Neural cell (in vitro differentiated cells): ENCODE measurements around the gene TMPRSS11A. TPM values are rescaled to one million over a fixed set of nuclear protein-coding genes. Genes with fewer than 3 reads are reported as not detected.

Experiments used
- H2AFZ ChIP-seq: fragments of 200-600, 300-800 bp; sonication (generic), shearing (Covaris generic); 2 replicates; pipeline ENCODE4 v1.6.0; 2014; ENCODE audit warnings: low read depth, mild to moderate bottlenecking, antibody characterized with exemption, low read length, moderate library complexity
- H3F3A ChIP-seq: fragments of 200-600 bp; shearing (Covaris generic); 2 replicates; pipeline ENCODE4 v1.6.1; 2016; ENCODE audit warnings: mild to moderate bottlenecking, moderate library complexity, mixed read lengths, antibody characterized with exemption, low read length; ENCODE audit not compliant: insufficient read depth, poor library complexity, severe bottlenecking
- H3K27ac ChIP-seq: fragments of 200-600, 300-800 bp; sonication (generic), shearing (Covaris generic); 2 replicates; pipeline ENCODE4 v1.5.1; 2014; ENCODE audit warnings: mild to moderate bottlenecking, low read length, moderate library complexity
- H3K27me3 ChIP-seq: fragments of 300-800, 200-600 bp; sonication (generic), shearing (Covaris generic); 2 replicates; pipeline ENCODE4 v1.6.0; 2014; ENCODE audit warnings: mild to moderate bottlenecking, low read depth, low read length, moderate library complexity; ENCODE audit not compliant: insufficient read depth
- H3K36me3 ChIP-seq: fragments of 300-800, 200-600 bp; sonication (generic), shearing (Covaris generic); 2 replicates; pipeline ENCODE4 v1.5.1; 2014; ENCODE audit warnings: mild to moderate bottlenecking, antibody characterized with exemption, low read length, moderate library complexity; ENCODE audit not compliant: insufficient read depth
- H3K4me2 ChIP-seq: fragments of 300-800, 200-600 bp; sonication (generic), shearing (Covaris generic); 2 replicates; pipeline ENCODE4 v1.6.0; 2014; ENCODE audit warnings: mild to moderate bottlenecking, low read length
- H3K4me3 ChIP-seq: fragments of 300-800, 200-600 bp; sonication (generic), shearing (Covaris generic); 2 replicates; pipeline ENCODE4 v1.5.1; 2014; ENCODE audit warnings: mild to moderate bottlenecking, low read length, moderate library complexity
- H3K79me2 ChIP-seq: fragments of 200-600 bp; shearing (Covaris generic); replicated peaks from 2 replicates; pipeline ENCODE4 v1.6.0; 2014; ENCODE audit warnings: mild to moderate bottlenecking, low read length, moderate library complexity; ENCODE audit not compliant: insufficient read depth
- H3K9ac ChIP-seq: fragments of 300-800, 200-600 bp; sonication (generic), shearing (Covaris generic); 2 replicates; pipeline ENCODE4 v1.6.1; 2016; ENCODE audit warnings: mild to moderate bottlenecking, low read length, mixed read lengths
- H3K9me2 ChIP-seq: fragments of 200-600 bp; shearing (Covaris generic); 2 replicates; pipeline ENCODE4 v1.6.1; 2016; ENCODE audit warnings: mild to moderate bottlenecking, low read length, mixed read lengths; ENCODE audit not compliant: insufficient read depth
- H3K9me3 ChIP-seq: fragments of 200-600, 300-800 bp; sonication (generic), shearing (Covaris generic); 2 replicates; pipeline ENCODE4 v1.6.1; 2016; ENCODE audit warnings: mild to moderate bottlenecking, mixed run types, low read length, moderate library complexity, mixed read lengths
- H4K20me1 ChIP-seq: fragments of 200-600 bp; shearing (Covaris generic); 2 replicates; pipeline ENCODE4 v1.6.1; 2016; ENCODE audit warnings: mild to moderate bottlenecking, mixed run types; ENCODE audit not compliant: insufficient read depth
- EP300 ChIP-seq: fragments of 450-650 bp; conservative IDR thresholded peaks from 2 replicates; pipeline ENCODE4 v1.6.1; 2014; ENCODE audit warnings: antibody characterized with exemption, mild to moderate bottlenecking, moderate library complexity; ENCODE audit not compliant: poor library complexity, severe bottlenecking
- EZH2 ChIP-seq: fragments of 200-600, 300-800 bp; shearing (Covaris generic), sonication (generic); IDR thresholded peaks from 2 replicates; pipeline ENCODE4 v1.6.1; 2014; ENCODE audit warnings: antibody characterized with exemption, low read length, borderline replicate concordance, mild to moderate bottlenecking; ENCODE audit not compliant: insufficient read depth, poor library complexity, severe bottlenecking
- MXI1 ChIP-seq: fragments of 450-650 bp; conservative IDR thresholded peaks from 2 replicates; pipeline ENCODE4 v1.6.1; 2014; ENCODE audit warnings: antibody characterized with exemption, mild to moderate bottlenecking; ENCODE audit not compliant: poor library complexity, severe bottlenecking
- POLR2AphosphoS5 ChIP-seq: IDR thresholded peaks from 2 replicates; pipeline ENCODE4 v1.6.1; 2012
- RAD21 ChIP-seq: fragments of 450-650 bp; conservative IDR thresholded peaks from 2 replicates; pipeline ENCODE4 v1.6.1; 2014; ENCODE audit warnings: antibody characterized with exemption, mild to moderate bottlenecking, moderate library complexity
- REST ChIP-seq: IDR thresholded peaks from 2 replicates; pipeline ENCODE4 v1.6.1; 2012; ENCODE audit warnings: borderline replicate concordance
- SMC3 ChIP-seq: fragments of 450-650 bp; conservative IDR thresholded peaks from 2 replicates; pipeline ENCODE4 v1.6.1; 2014; ENCODE audit warnings: antibody characterized with exemption, mild to moderate bottlenecking, moderate library complexity; ENCODE audit not compliant: poor library complexity
- TAF1 ChIP-seq: IDR thresholded peaks from 2 replicates; pipeline ENCODE4 v1.6.1; 2012; ENCODE audit warnings: low read depth
- polyA plus RNA-seq: library from polyadenylated mRNA; depleted of rRNA; stranded (reverse); fragments of >200 nt; gene quantifications from 2 replicates; pipeline ENCODE4 v1.2.3, GENCODE V29; 2014
- TF ChIP-seq, protein P1 (sequence below): fragments of 450-650 bp; IDR thresholded peaks from 2 replicates; pipeline ENCODE4 v1.5.1; 2014; ENCODE audit warnings: antibody characterized with exemption, mild to moderate bottlenecking, moderate library complexity; ENCODE audit not compliant: poor library complexity, severe bottlenecking

TMPRSS11A gene
- polyA plus RNA-seq, 1 donor from 2014 or later, result not detected

DNA sequence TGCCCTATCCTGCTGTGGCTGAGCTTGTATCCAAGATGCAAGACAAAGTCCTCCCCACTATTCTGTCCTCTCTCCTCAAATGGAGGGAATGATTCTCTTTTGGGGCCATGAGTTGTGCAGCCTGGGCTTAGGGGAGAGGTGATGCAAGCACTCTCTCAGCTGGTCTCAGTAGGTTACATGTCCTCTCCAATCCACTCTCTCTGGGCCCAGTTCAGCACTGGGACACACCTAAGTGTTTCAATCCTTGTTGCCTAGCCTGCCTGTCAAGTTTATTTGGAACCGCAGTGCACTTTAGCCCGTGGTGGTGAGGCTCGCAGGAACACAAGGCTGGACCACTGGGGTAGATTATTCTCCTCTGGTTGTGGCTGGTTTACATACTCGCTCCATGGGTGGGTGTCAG lies 55.6 kb downstream of the TMPRSS11A start:
- Histone ChIP-seq H3K79me2 (no peaks in the 10 kb centered on the region), H4K20me1 (no peaks in the 10 kb centered on the region), H3K27ac (no peak overlapping the region), H3K9me3 (no peaks in the 10 kb centered on the region), H3K4me3 (no peak overlapping the region), H3K36me3 (no peaks in the 10 kb centered on the region), H2AFZ (no peak overlapping the region), H3K9me2 (no peaks in the 10 kb centered on the region), H3K4me2 (no peak overlapping the region), H3K27me3 (no peaks in the 10 kb centered on the region), H3K9ac (no peak overlapping the region), H3F3A (no peaks in the 10 kb centered on the region)
- TF ChIP-seq SMC3, result no peak
- no peak for TF ChIP-seq TAF1
- no peak for TF ChIP-seq REST
- TF ChIP-seq EP300, result no peak
- no peak for TF ChIP-seq POLR2AphosphoS5
- TF ChIP-seq RAD21, result no peak
- no peak for TF ChIP-seq EZH2
- TF ChIP-seq, protein P1, sequence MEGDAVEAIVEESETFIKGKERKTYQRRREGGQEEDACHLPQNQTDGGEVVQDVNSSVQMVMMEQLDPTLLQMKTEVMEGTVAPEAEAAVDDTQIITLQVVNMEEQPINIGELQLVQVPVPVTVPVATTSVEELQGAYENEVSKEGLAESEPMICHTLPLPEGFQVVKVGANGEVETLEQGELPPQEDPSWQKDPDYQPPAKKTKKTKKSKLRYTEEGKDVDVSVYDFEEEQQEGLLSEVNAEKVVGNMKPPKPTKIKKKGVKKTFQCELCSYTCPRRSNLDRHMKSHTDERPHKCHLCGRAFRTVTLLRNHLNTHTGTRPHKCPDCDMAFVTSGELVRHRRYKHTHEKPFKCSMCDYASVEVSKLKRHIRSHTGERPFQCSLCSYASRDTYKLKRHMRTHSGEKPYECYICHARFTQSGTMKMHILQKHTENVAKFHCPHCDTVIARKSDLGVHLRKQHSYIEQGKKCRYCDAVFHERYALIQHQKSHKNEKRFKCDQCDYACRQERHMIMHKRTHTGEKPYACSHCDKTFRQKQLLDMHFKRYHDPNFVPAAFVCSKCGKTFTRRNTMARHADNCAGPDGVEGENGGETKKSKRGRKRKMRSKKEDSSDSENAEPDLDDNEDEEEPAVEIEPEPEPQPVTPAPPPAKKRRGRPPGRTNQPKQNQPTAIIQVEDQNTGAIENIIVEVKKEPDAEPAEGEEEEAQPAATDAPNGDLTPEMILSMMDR, result no peak
- no peak for TF ChIP-seq MXI1

- Histone ChIP-seq H3K9me3 (no peaks in the 10 kb centered on the region), H3K9me2 (no peaks in the 10 kb centered on the region), H3K79me2 (no peaks in the 10 kb centered on the region), H3K27me3 (no peaks in the 10 kb centered on the region), H3K9ac (no peak overlapping the region), H3K27ac (no peak overlapping the region), H3K4me2 (no peak overlapping the region), H3F3A (no peaks in the 10 kb centered on the region), H3K36me3 (no peaks in the 10 kb centered on the region), H3K4me3 (no peak overlapping the region), H4K20me1 (no peaks in the 10 kb centered on the region), H2AFZ (no peak overlapping the region)
- no peak for TF ChIP-seq TAF1
- TF ChIP-seq REST, result no peak
- no peak for TF ChIP-seq EP300
- TF ChIP-seq EZH2, result no peak
- no peak for TF ChIP-seq SMC3
- TF ChIP-seq POLR2AphosphoS5, result no peak
- TF ChIP-seq, protein P1, result no peak
- no peak for TF ChIP-seq MXI1
- no peak for TF ChIP-seq RAD21
These were observed 64.2 kb downstream of the TMPRSS11A start for GRCh38 chr4:67899096-67899495.
